Putamen (tissue), 1 donor: ENCODE data around the gene PEX14.

Experiments used
- DNase-seq: peaks from one replicate; pipeline ENCODE4 v3.0.0-alpha.2; 2016; ENCODE audit warnings: low spot score

PEX14 gene

GRCh38 chr1:10517677-10517982 is 42.9 kb downstream of the PEX14 start:
- DNase-seq = no peak

- DNase-seq = no peak
Observed at GRCh38 chr1:10519016-10519417, 44.3 kb downstream of the PEX14 start.

GRCh38 chr1:10520497-10520896 is 45.7 kb downstream of the PEX14 start:
- DNase-seq = no peak

- DNase-seq = no peak
Observed at GRCh38 chr1:10520952-10521351, 46.2 kb downstream of the PEX14 start.

- no peak for DNase-seq
Observed at GRCh38 chr1:10521537-10522157, 46.9 kb downstream of the PEX14 start.

GRCh38 chr1:10522322-10522860 is 47.6 kb downstream of the PEX14 start:
- DNase-seq = no peak

- no peak for DNase-seq
Observed at GRCh38 chr1:10525208-10525607, 50.5 kb downstream of the PEX14 start.

GRCh38 chr1:10528066-10529014 is 53.6 kb downstream of the PEX14 start:
- no peak for DNase-seq

- no peak for DNase-seq
Observed at GRCh38 chr1:10529091-10529490, 54.3 kb downstream of the PEX14 start.

GRCh38 chr1:10529765-10530164 is 55.0 kb downstream of the PEX14 start:
- no peak for DNase-seq

GRCh38 chr1:10530281-10530740 is 55.6 kb downstream of the PEX14 start:
- no peak for DNase-seq

- no peak for DNase-seq
Observed at GRCh38 chr1:10530756-10531495, 56.2 kb downstream of the PEX14 start.

- DNase-seq = no peak
Observed at GRCh38 chr1:10532362-10532761, 57.6 kb downstream of the PEX14 start.

GRCh38 chr1:10534519-10534918 is 59.8 kb downstream of the PEX14 start:
- no peak for DNase-seq

GRCh38 chr1:10536133-10536770 is 61.5 kb downstream of the PEX14 start:
- no peak for DNase-seq

GRCh38 chr1:10537082-10537766 is 62.5 kb downstream of the PEX14 start:
- DNase-seq = no peak

- no peak for DNase-seq
Observed at GRCh38 chr1:10538646-10539355, 64.1 kb downstream of the PEX14 start.

GRCh38 chr1:10539411-10540043 is 64.8 kb downstream of the PEX14 start:
- DNase-seq = no peak

- no peak for DNase-seq
Observed at GRCh38 chr1:10540277-10541005, 65.7 kb downstream of the PEX14 start.

- no peak for DNase-seq
Observed at GRCh38 chr1:10541286-10541685, 66.5 kb downstream of the PEX14 start.
